VCaP (cell line): Measurements from ENCODE around the gene USP27X.
A peak's percentile ranks its signal among the peaks of the same experiment; 100 is the strongest.

Source experiments
- H3K27ac ChIP-seq: fragments of 450-650 bp; 2 replicates; pipeline ENCODE4 v1.5.1; 2017
- TF ChIP-seq, protein P1 (sequence below): fragments of 450-650 bp; conservative IDR thresholded peaks from 2 replicates; pipeline ENCODE4 v1.5.1; 2017; ENCODE audit warnings: mild to moderate bottlenecking, moderate library complexity

The USP27X gene

GRCh38 chrX:49878834-49879655 is at the start of gene USP27X:
Gene USP27X, plus strand, starts transcription at chrX:49879484. Its CDS starts 824 bp downstream, at chrX:49880308.
- H3K27ac ChIP-seq = peak within 1 kb of the TSS; percentile 47
- TF ChIP-seq, protein P1, sequence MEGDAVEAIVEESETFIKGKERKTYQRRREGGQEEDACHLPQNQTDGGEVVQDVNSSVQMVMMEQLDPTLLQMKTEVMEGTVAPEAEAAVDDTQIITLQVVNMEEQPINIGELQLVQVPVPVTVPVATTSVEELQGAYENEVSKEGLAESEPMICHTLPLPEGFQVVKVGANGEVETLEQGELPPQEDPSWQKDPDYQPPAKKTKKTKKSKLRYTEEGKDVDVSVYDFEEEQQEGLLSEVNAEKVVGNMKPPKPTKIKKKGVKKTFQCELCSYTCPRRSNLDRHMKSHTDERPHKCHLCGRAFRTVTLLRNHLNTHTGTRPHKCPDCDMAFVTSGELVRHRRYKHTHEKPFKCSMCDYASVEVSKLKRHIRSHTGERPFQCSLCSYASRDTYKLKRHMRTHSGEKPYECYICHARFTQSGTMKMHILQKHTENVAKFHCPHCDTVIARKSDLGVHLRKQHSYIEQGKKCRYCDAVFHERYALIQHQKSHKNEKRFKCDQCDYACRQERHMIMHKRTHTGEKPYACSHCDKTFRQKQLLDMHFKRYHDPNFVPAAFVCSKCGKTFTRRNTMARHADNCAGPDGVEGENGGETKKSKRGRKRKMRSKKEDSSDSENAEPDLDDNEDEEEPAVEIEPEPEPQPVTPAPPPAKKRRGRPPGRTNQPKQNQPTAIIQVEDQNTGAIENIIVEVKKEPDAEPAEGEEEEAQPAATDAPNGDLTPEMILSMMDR = peak; percentile 42

DNA sequence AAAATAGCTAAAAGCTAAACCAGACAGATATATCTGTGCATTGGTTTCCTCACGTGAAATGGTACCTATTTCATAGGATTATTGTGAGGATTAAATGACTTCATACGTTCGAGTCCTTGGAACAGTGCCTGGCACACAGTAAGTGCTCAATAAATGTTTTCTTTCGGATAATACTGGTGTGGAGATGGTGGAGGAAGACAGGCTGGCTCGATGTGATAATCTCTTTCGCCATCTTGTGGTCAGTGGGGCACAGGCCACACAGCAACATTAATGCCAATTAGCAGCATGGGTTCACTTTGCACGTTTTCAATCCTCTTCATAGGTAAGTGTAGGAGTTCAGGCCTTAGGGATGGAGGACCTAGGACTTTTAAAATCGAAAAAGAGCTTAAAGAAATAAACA is 40.9 kb upstream of the USP27X start:
- no peak overlapping the region for H3K27ac ChIP-seq
- TF ChIP-seq, protein P1 = peak; percentile 71

DNA sequence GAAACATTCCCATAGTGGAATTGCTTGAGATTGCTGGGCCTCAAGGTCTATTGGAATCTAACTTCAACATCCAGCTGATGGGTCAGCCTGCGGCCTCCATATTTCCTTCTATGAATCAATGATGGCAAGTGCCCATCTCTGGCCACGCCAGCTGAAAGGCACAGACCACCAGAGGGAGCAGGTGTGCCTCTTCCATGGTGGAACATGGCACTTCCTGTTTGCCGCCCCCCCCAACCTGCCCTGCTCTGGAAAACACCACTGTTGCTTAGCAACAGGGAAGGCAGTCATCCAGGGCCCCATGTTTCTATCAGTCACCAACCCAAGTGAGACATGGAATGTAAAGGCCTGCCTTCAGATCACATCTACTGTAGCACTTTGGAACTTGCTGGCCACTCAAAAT is 38.6 kb upstream of the USP27X start:
- TF ChIP-seq, protein P1 = peak; percentile 62
- H3K27ac ChIP-seq = no peak overlapping the region

DNA sequence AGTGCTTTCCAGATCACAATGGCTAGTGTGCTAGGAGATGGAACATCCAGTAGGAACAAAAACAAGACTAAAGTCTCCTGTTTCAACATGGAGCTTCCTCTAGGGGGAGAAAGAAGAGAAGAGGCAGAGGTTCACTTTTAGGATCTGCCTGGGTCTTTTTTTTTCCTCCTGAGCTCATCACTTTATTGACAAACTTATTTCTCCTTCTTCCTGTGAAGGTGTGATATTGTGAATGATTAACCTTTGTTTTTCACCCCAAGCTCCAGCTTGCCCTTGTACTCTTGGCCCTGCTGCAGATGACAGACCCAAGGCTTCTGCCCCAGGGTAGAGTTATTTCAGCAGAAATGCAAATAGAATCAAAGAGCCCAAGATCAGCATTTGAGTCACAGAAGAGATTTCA is 36.7 kb upstream of the USP27X start:
- TF ChIP-seq, protein P1 = no peak
- no peak overlapping the region for H3K27ac ChIP-seq

DNA sequence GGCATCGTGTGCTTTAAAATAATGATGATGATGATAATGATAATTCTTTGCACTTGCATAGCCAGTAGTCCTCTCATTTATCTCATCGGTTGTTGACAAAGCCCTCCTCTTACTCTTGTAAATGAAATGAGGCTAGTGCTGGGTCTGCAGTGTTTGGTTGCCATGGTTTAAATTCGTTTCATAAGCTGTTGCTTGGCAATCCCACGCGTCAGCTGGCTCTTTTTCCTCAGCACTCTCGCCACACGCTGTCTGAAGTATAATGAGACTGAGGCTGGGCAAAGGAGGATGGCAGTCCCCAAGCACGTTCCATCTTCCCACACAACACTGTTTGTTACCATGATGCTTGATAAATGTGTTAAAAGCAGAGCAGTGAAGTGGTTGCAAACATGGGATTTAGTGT is 34.7 kb upstream of the USP27X start:
- TF ChIP-seq, protein P1 = no peak

DNA sequence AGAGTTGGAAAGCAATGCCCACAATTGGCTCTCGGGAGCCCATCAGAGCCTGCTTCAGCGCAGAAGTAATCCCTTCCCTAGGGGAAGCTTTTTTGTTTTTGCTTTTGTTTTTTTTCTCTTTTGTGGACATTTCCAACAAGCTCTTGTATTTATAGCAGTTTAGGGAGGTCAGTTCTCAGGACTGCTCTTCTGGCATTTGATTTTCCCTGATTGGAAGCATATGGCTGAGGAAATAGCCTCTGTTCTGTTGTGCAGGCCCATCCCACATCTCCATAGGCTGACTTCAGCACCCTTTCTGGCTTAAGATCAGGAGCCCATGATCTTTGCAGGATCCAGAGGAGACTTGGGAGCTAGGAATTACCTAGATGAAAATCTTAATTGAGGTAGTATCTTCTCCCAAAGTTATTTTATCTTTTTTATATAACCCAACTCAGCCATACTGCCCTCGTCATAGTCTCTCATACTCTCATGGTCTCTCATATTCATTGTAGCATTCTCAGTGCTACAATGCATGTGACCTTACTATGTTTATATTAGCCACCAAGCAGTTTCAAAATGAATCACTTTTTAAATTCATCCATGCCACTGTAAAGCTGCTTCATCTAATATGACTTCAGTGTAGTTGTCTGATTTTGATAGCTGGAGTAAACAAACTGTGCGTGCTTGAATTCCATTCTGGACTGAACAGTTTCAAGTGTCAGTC is 33.4 kb upstream of the USP27X start:
- H3K27ac ChIP-seq = no peak overlapping the region
- TF ChIP-seq, protein P1 = no peak

More for the DNA sequence above, 34.7 kb upstream of the USP27X start:
- H3K27ac ChIP-seq = no peak overlapping the region

- no peak overlapping the region for H3K27ac ChIP-seq
- TF ChIP-seq, protein P1 = no peak
Observed at GRCh38 chrX:49846522-49846921, 32.8 kb upstream of the USP27X start.
